ENCODE results near the gene EVI5. TPM values are rescaled to one million over a fixed set of nuclear protein-coding genes. Genes with fewer than 3 reads are reported as not detected.

The EVI5 gene
- total and polyA plus RNA-seq, 10 of the 15 experiments (the other 5 are each of a cell fraction or from before 2014, with no cell fraction given) = 0.27 to 6.8 (median 1.7) TPM

- Histone ChIP-seq H3K27me3 (replicated peaks in 1 of 2; ENCODE audit: control insufficient read depth in 2 of 2, insufficient read depth in 2 of 2, low read length in 1 of 2) (no peaks in the 10 kb centered on the region), H3K36me3 (ENCODE audit: control insufficient read depth in 2 of 2, insufficient read depth in 2 of 2, low read length in 1 of 2) (no peaks in the 10 kb centered on the region), H3K9me3 (replicated peaks; ENCODE audit: control insufficient read depth, insufficient read depth, low read length) (no peaks in the 10 kb centered on the region; the same call in 2 of the 3 replicates), H3K4me3 (no peak overlapping the region), H3K79me2 (ENCODE audit: control insufficient read depth, insufficient read depth, low read length) (no peaks in the 10 kb centered on the region), H4K20me1 (ENCODE audit: control insufficient read depth, insufficient read depth) (no peaks in the 10 kb centered on the region), H3K27ac (ENCODE audit: control insufficient read depth, insufficient read depth) (no peak overlapping the region), H3K4me1 (ENCODE audit: control insufficient read depth, insufficient read depth, low read length) (no peaks in the 10 kb centered on the region), H2AFZ (ENCODE audit: control insufficient read depth, low read depth, low read length) (no peak overlapping the region), H3K4me2 (ENCODE audit: control insufficient read depth, insufficient read depth) (no peak overlapping the region), H3K9ac (ENCODE audit: control insufficient read depth, insufficient read depth, low read length) (no peak overlapping the region)
- no TSS peak for BruUV-seq (replicated peaks)
- ChIA-PET POLR2A (no interaction called here), SMC1A (ENCODE audit: uncharacterized antibody, unreplicated experiment) (interaction anchor here (1.4 to 3.1 kb wide), 2 partner anchors 8 to 63 kb away, joined by 4 to 20 read pairs; no protein-coding TSS in a partner anchor), RAD21 (ENCODE audit: unreplicated experiment) (interaction anchor here (0.6 kb wide), 1 partner anchor 57 kb away, joined by 3 read pairs; no protein-coding TSS in a partner anchor), CTCF (interaction anchor here (0.6 to 2.3 kb wide), 5 partner anchors 8 to 355 kb away, joined by 3 to 14 read pairs (median 4); no protein-coding TSS in a partner anchor)
- in situ Hi-C loops (cut with MboI) (no loop called here), intact Hi-C loops (cut with micrococcal nuclease; ENCODE audit: unreplicated experiment) (no loop called here)
- TF ChIP-seq PAX8 (IDR thresholded peaks at IDR 0.05) (no peak), POLR2AphosphoS5 (IDR thresholded peaks at IDR 0.05; ENCODE audit: low read length) (no peak), ZNF622 (IDR thresholded peaks at IDR 0.05) (no peak), NFXL1 (IDR thresholded peaks at IDR 0.05; ENCODE audit: borderline replicate concordance) (no peak), LARP7 (IDR thresholded peaks at IDR 0.05) (no peak), CEBPB (IDR thresholded peaks at IDR 0.05; ENCODE audit: borderline replicate concordance in 1 of 2, low read depth in 2 of 2, low read length in 2 of 2) (no peak), CREB1 (IDR thresholded peaks at IDR 0.05; ENCODE audit: low read depth) (no peak), SIN3A (IDR thresholded peaks at IDR 0.05; ENCODE audit: low read depth, low read length) (no peak), TCF7 (IDR thresholded peaks at IDR 0.05; ENCODE audit: borderline replicate concordance) (no peak), JUND (IDR thresholded peaks at IDR 0.05; ENCODE audit: low read depth, low read length) (no peak)
- no peak for FAIRE-seq
- no peak for DNase-seq (ENCODE audit: low read depth, low spot score)
- 77% methylated on average over 18 of the region's 19 CpGs for WGBS (ENCODE audit: insufficient coverage, insufficient replicate concordance, low lambda C conversion rate, missing lambda C conversion rate)
- no peak for ATAC-seq
Measured at GRCh38 chr1:92755541-92756461, 29.1 kb downstream of the EVI5 start.
